HEK293 (cell line): ENCODE measurements around the gene SNN.

ENCODE experiments used
- CTCF ChIA-PET: fragments of 350-600 bp; formaldehyde crosslinking; extraction: SDS; loops from one replicate; lab custom pipeline; 2021; ENCODE audit warnings: antibody characterized with exemption; lab: Yijun Ruan, JAX
- POLR2A ChIA-PET: fragments of 300-600 bp; formaldehyde crosslinking; extraction: SDS; loops from one replicate; lab custom pipeline; 2020; ENCODE audit warnings: antibody characterized with exemption, inconsistent platforms; lab: Yijun Ruan, JAX
- H3K27ac ChIP-seq: fragments of 200-500 bp; sonication (Bioruptor generic); 2 replicates; pipeline ENCODE4 v1.5.1; 2014; ENCODE audit warnings: low read depth, low read length, control low read depth, inconsistent platforms; ENCODE audit errors: extremely low read depth
- H3K36me3 ChIP-seq, 2 experiments: fragments of 200-500 bp in 1 of 2; sonication (Bioruptor generic) in 1 of 2; 1 replicate in 1 of 2; 2 replicates in 1 of 2; pipeline ENCODE4 v1.5.1; 2014 to 2017; ENCODE audit warnings: inconsistent platforms in 2 of 2, low read length in 2 of 2; ENCODE audit not compliant: control insufficient read depth in 2 of 2, insufficient read depth in 1 of 2
- H3K4me1 ChIP-seq: fragments of 200-500 bp; sonication (Bioruptor generic); 2 replicates; pipeline ENCODE4 v1.5.1; 2014; ENCODE audit warnings: mild to moderate bottlenecking, low read length, inconsistent platforms; ENCODE audit not compliant: control insufficient read depth, insufficient read depth
- H3K4me3 ChIP-seq: 2 replicates; pipeline ENCODE4 v1.5.1; 2011; ENCODE audit warnings: low read depth, mild to moderate bottlenecking, control low read depth, low read length, moderate library complexity
- H3K9me3 ChIP-seq: fragments of 200-500 bp; sonication (Bioruptor generic); 2 replicates; pipeline ENCODE4 v1.5.1; 2014; ENCODE audit warnings: low read depth, low read length, inconsistent platforms; ENCODE audit not compliant: control insufficient read depth, insufficient read depth
- KLF17 ChIP-seq: fragments of 450-650 bp; formaldehyde crosslinking; IDR thresholded peaks from 2 replicates; pipeline ENCODE4 v1.5.1; 2016; ENCODE audit warnings: missing biosample characterization, missing genetic modification characterization
- MYNN ChIP-seq: fragments of 450-650 bp; formaldehyde crosslinking; IDR thresholded peaks from 2 replicates; pipeline ENCODE4 v1.5.1; 2016; ENCODE audit warnings: missing biosample characterization, missing genetic modification characterization, borderline replicate concordance
- PBX3 ChIP-seq: sonication (generic); formaldehyde crosslinking; IDR thresholded peaks from 2 replicates; pipeline ENCODE4 v1.8.1; 2022; ENCODE audit warnings: mild to moderate bottlenecking, moderate library complexity, missing genetic modification reagents
- SP2 ChIP-seq: fragments of 450-650 bp; formaldehyde crosslinking; IDR thresholded peaks from 2 replicates; pipeline ENCODE4 v1.5.1; 2016; ENCODE audit warnings: missing biosample characterization, missing genetic modification characterization
- ZBTB11 ChIP-seq: fragments of 450-650 bp; formaldehyde crosslinking; conservative IDR thresholded peaks from 2 replicates; pipeline ENCODE4 v1.5.1; 2016; ENCODE audit warnings: low read depth, missing biosample characterization, missing genetic modification characterization
- ZBTB17 ChIP-seq: fragments of 450-650 bp; formaldehyde crosslinking; IDR thresholded peaks from 2 replicates; pipeline ENCODE4 v1.5.1; 2016; ENCODE audit warnings: missing biosample characterization, missing genetic modification characterization
- ZIC2 ChIP-seq: fragments of 450-650 bp; formaldehyde crosslinking; IDR thresholded peaks from 2 replicates; pipeline ENCODE4 v1.5.1; 2016; ENCODE audit warnings: missing biosample characterization, missing genetic modification characterization
- ZNF112 ChIP-seq: fragments of 450-650 bp; formaldehyde crosslinking; IDR thresholded peaks from 2 replicates; pipeline ENCODE4 v1.5.0; 2017; ENCODE audit warnings: missing biosample characterization, missing genetic modification characterization
- ZNF16 ChIP-seq: fragments of 450-650 bp; formaldehyde crosslinking; IDR thresholded peaks from 2 replicates; pipeline ENCODE4 v1.5.1; 2016; ENCODE audit warnings: low read depth, missing biosample characterization, missing genetic modification characterization
- ZNF2 ChIP-seq: fragments of 450-650 bp; formaldehyde crosslinking; IDR thresholded peaks from 2 replicates; pipeline ENCODE4 v1.5.1; 2016; ENCODE audit warnings: missing biosample characterization, missing genetic modification characterization
- ZNF266 ChIP-seq: fragments of 450-650 bp; formaldehyde crosslinking; IDR thresholded peaks from 2 replicates; pipeline ENCODE4 v1.5.1; 2016; ENCODE audit warnings: missing biosample characterization, missing genetic modification characterization, low read depth
- ZNF404 ChIP-seq: fragments of 450-650 bp; formaldehyde crosslinking; IDR thresholded peaks from 2 replicates; pipeline ENCODE4 v1.5.1; 2017; ENCODE audit warnings: missing biosample characterization, missing genetic modification characterization
- ZNF600 ChIP-seq: fragments of 450-650 bp; formaldehyde crosslinking; IDR thresholded peaks from 2 replicates; pipeline ENCODE4 v1.5.1; 2016; ENCODE audit warnings: missing biosample characterization, missing genetic modification characterization
- ZNF624 ChIP-seq: fragments of 450-650 bp; formaldehyde crosslinking; IDR thresholded peaks from 2 replicates; pipeline ENCODE4 v1.5.1; 2017; ENCODE audit warnings: missing biosample characterization, missing genetic modification characterization
- TF ChIP-seq, protein P1 (sequence below): fragments of 450-650 bp; formaldehyde crosslinking; IDR thresholded peaks from 2 replicates; pipeline ENCODE4 v1.5.1; 2016; ENCODE audit warnings: missing biosample characterization, missing genetic modification characterization
- TF ChIP-seq, protein P2 (sequence below): IDR thresholded peaks from 2 replicates; pipeline ENCODE4 v1.6.1; 2011; ENCODE audit warnings: mild to moderate bottlenecking, low read depth, low read length, borderline replicate concordance
- TF ChIP-seq, protein P3 (sequence below): fragments of 450-650 bp; formaldehyde crosslinking; IDR thresholded peaks from 2 replicates; pipeline ENCODE4 v1.5.1; 2016; ENCODE audit warnings: missing biosample characterization, missing genetic modification characterization, borderline replicate concordance

SNN gene

GRCh38 chr16:11658896-11659708 lies 9.2 kb upstream of the SNN start:
- Histone ChIP-seq H3K36me3 (no peaks in the 10 kb centered on the region), H3K27ac (no peak overlapping the region; the same call in 1 of the 2 replicates), H3K4me3 (no peak overlapping the region), H3K9me3 (no peaks in the 10 kb centered on the region), H3K4me1 (no peaks in the 10 kb centered on the region)
- CTCF ChIA-PET, result interaction anchor here (0.6 to 1.1 kb wide), 4 partner anchors 17 to 255 kb away, joined by 3 to 5 read pairs (median 4); no protein-coding TSS in a partner anchor
- TF ChIP-seq, protein P1, sequence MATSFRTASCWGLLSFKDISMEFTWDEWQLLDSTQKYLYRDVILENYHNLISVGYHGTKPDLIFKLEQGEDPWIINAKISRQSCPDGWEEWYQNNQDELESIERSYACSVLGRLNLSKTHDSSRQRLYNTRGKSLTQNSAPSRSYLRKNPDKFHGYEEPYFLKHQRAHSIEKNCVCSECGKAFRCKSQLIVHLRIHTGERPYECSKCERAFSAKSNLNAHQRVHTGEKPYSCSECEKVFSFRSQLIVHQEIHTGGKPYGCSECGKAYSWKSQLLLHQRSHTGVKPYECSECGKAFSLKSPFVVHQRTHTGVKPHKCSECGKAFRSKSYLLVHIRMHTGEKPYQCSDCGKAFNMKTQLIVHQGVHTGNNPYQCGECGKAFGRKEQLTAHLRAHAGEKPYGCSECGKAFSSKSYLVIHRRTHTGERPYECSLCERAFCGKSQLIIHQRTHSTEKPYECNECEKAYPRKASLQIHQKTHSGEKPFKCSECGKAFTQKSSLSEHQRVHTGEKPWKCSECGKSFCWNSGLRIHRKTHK, result no peak
- TF ChIP-seq ZNF624 (tag by site-specific recombination) (no peak), PBX3 (CRISPR knock-in tag) (no peak), ZNF112 (tag by site-specific recombination) (no peak), ZIC2 (tag by site-specific recombination) (peak; percentile 68), KLF17 (tag by site-specific recombination) (peak; percentile 56; the same call in 1 of the 2 replicates), ZBTB11 (tag by site-specific recombination) (no peak), ZNF2 (tag by site-specific recombination) (no peak), ZNF266 (tag by site-specific recombination) (no peak), MYNN (tag by site-specific recombination) (no peak), SP2 (tag by site-specific recombination) (no peak), ZNF404 (no peak), ZBTB17 (tag by site-specific recombination) (no peak), ZNF600 (tag by site-specific recombination) (0 out of 2 replicates have a peak, but pooled peaks have one; percentile 22), ZNF16 (tag by site-specific recombination) (no peak)
- TF ChIP-seq, protein P2, sequence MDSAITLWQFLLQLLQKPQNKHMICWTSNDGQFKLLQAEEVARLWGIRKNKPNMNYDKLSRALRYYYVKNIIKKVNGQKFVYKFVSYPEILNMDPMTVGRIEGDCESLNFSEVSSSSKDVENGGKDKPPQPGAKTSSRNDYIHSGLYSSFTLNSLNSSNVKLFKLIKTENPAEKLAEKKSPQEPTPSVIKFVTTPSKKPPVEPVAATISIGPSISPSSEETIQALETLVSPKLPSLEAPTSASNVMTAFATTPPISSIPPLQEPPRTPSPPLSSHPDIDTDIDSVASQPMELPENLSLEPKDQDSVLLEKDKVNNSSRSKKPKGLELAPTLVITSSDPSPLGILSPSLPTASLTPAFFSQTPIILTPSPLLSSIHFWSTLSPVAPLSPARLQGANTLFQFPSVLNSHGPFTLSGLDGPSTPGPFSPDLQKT, result no peak
- TF ChIP-seq, protein P3, sequence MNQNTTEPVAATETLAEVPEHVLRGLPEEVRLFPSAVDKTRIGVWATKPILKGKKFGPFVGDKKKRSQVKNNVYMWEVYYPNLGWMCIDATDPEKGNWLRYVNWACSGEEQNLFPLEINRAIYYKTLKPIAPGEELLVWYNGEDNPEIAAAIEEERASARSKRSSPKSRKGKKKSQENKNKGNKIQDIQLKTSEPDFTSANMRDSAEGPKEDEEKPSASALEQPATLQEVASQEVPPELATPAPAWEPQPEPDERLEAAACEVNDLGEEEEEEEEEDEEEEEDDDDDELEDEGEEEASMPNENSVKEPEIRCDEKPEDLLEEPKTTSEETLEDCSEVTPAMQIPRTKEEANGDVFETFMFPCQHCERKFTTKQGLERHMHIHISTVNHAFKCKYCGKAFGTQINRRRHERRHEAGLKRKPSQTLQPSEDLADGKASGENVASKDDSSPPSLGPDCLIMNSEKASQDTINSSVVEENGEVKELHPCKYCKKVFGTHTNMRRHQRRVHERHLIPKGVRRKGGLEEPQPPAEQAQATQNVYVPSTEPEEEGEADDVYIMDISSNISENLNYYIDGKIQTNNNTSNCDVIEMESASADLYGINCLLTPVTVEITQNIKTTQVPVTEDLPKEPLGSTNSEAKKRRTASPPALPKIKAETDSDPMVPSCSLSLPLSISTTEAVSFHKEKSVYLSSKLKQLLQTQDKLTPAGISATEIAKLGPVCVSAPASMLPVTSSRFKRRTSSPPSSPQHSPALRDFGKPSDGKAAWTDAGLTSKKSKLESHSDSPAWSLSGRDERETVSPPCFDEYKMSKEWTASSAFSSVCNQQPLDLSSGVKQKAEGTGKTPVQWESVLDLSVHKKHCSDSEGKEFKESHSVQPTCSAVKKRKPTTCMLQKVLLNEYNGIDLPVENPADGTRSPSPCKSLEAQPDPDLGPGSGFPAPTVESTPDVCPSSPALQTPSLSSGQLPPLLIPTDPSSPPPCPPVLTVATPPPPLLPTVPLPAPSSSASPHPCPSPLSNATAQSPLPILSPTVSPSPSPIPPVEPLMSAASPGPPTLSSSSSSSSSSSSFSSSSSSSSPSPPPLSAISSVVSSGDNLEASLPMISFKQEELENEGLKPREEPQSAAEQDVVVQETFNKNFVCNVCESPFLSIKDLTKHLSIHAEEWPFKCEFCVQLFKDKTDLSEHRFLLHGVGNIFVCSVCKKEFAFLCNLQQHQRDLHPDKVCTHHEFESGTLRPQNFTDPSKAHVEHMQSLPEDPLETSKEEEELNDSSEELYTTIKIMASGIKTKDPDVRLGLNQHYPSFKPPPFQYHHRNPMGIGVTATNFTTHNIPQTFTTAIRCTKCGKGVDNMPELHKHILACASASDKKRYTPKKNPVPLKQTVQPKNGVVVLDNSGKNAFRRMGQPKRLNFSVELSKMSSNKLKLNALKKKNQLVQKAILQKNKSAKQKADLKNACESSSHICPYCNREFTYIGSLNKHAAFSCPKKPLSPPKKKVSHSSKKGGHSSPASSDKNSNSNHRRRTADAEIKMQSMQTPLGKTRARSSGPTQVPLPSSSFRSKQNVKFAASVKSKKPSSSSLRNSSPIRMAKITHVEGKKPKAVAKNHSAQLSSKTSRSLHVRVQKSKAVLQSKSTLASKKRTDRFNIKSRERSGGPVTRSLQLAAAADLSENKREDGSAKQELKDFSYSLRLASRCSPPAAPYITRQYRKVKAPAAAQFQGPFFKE (tag by site-specific recombination), result no peak
- POLR2A ChIA-PET, result interaction anchor here (0.6 kb wide), 1 partner anchor 16 kb away, joined by 5 read pairs; no protein-coding TSS in a partner anchor
